Caco-2 (cell line): ENCODE results near the gene VEPH1. TPM values are rescaled to one million over a fixed set of nuclear protein-coding genes. Genes with fewer than 3 reads are reported as not detected.

Experiments used
- BruUV-seq: library from RNA; stranded (reverse); fragments of 400-500 nt; replicated peaks from 2 replicates; lab custom pipeline; 2021; lab: Mats Ljungman, UMichigan
- CTCF ChIA-PET: fragments of 300-600 bp; sonication (Branson Sonifier 250); formaldehyde crosslinking; loops from one replicate; lab custom pipeline; 2022; ENCODE audit warnings: antibody characterized with exemption; lab: Charles Lee
- POLR2A ChIA-PET: fragments of 300-600 bp; sonication (Branson Sonifier 250); formaldehyde crosslinking; loops from one replicate; lab custom pipeline; 2022; ENCODE audit warnings: antibody characterized with exemption; lab: Charles Lee
- DNase-seq, 2 experiments: peaks; one replicate each; pipeline versions ENCODE4 v3.0.0 to v3.0.0-alpha.2; 2020 to 2022
- H3K27me3 ChIP-seq: replicated peaks from 2 replicates; pipeline ENCODE4 v1.6.0; 2011; ENCODE audit warnings: low read length; ENCODE audit not compliant: control insufficient read depth, insufficient read depth
- H3K36me3 ChIP-seq: 2 replicates; pipeline ENCODE4 v1.5.1; 2011; ENCODE audit warnings: low read length; ENCODE audit not compliant: control insufficient read depth, insufficient read depth
- H3K4me1 ChIP-seq: fragments of 250-450 bp; sonication (Bioruptor Pico); 2 replicates; pipeline ENCODE4 v1.5.1; 2020; ENCODE audit warnings: mild to moderate bottlenecking
- H3K4me3 ChIP-seq: 2 replicates; pipeline ENCODE4 v1.5.1; 2011; ENCODE audit warnings: low read depth, mild to moderate bottlenecking, control low read depth, low read length
- H3K9me3 ChIP-seq: fragments of 250-450 bp; sonication (Bioruptor Pico); 2 replicates; pipeline ENCODE4 v1.5.1; 2020; ENCODE audit warnings: mild to moderate bottlenecking, moderate library complexity
- H3K27ac Mint-ChIP-seq: one replicate; pipeline ENCODE4 v1.8.0; 2022; ENCODE audit warnings: mixed read lengths; ENCODE audit not compliant: unreplicated experiment
- H3K27me3 Mint-ChIP-seq: one replicate; pipeline ENCODE4 v1.8.0; 2022; ENCODE audit warnings: mixed read lengths; ENCODE audit not compliant: insufficient read depth, unreplicated experiment
- H3K36me3 Mint-ChIP-seq: one replicate; pipeline ENCODE4 v1.8.0; 2022; ENCODE audit warnings: mild to moderate bottlenecking, mixed read lengths; ENCODE audit not compliant: insufficient read depth, unreplicated experiment
- H3K4me1 Mint-ChIP-seq: one replicate; pipeline ENCODE4 v1.8.0; 2022; ENCODE audit warnings: low read depth, mixed read lengths; ENCODE audit not compliant: unreplicated experiment
- H3K4me3 Mint-ChIP-seq: one replicate; pipeline ENCODE4 v1.8.0; 2022; ENCODE audit warnings: mild to moderate bottlenecking, moderate library complexity, mixed read lengths; ENCODE audit not compliant: unreplicated experiment
- H3K9me3 Mint-ChIP-seq: one replicate; pipeline ENCODE4 v1.8.0; 2022; ENCODE audit warnings: mixed read lengths; ENCODE audit not compliant: unreplicated experiment
- intact Hi-C: fragments of 100-400 bp; cut with micrococcal nuclease; formaldehyde crosslinking; loops from one replicate; pipeline ENCODE4 v1.10.0; 2022; ENCODE audit not compliant: unreplicated experiment
- total RNA-seq: library from RNA; stranded (reverse); gene quantifications from 2 replicates; pipeline ENCODE4 v1.2.3, GENCODE V29; 2022
- TF ChIP-seq, protein P1 (sequence below), 2 experiments: fragments of 200-600 bp in 1 of 2; IDR thresholded peaks; 1 replicate in 1 of 2; 2 replicates in 1 of 2; pipeline versions ENCODE4 v1.5.1 to v1.8.0; 2011 to 2022; ENCODE audit warnings: antibody characterized with exemption in 1 of 2, control low read depth in 1 of 2, inconsistent platforms in 1 of 2, low read depth in 1 of 2, low read length in 1 of 2, mild to moderate bottlenecking in 1 of 2, moderate library complexity in 1 of 2; ENCODE audit not compliant: insufficient read depth in 1 of 2, severe bottlenecking in 1 of 2, unreplicated experiment in 1 of 2

Gene VEPH1
- total RNA-seq, 1 experiment from 2014 or later = 12.0 TPM

DNA sequence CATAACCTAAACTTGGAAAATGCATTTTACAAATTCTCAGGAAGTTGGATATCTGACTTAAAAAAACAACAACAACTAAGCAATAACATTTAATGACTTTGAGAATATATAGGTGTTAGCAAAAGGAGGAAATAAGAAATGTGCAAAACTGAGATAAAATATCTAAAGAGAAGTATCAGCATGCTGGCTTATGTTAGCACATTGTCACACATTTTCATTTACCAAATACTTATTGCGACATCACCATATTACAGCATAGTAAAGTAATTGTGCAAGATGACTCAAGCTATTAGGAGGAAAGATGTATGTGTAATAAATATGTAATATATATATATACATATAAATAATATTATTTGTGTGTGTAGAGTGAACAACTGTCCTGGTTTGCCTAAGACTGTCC lies 57.4 kb downstream of the VEPH1 start:
- Mint-ChIP-seq H3K27me3 (no peaks in the 10 kb centered on the region), H3K4me3 (no peak overlapping the region), H3K36me3 (no peaks in the 10 kb centered on the region), H3K9me3 (no peaks in the 10 kb centered on the region), H3K4me1 (no peaks in the 10 kb centered on the region), H3K27ac (no peak overlapping the region)
- Histone ChIP-seq H3K9me3 (no peaks in the 10 kb centered on the region), H3K4me3 (no peak overlapping the region), H3K27me3 (no peaks in the 10 kb centered on the region), H3K4me1 (0 out of 2 replicates have a peak, but pooled peaks cover 5% of the 10 kb centered on the region), H3K36me3 (no peaks in the 10 kb centered on the region)
- intact Hi-C loops = loop anchor here (10.0 kb wide), 3 partner anchors 91 to 241 kb away; no protein-coding TSS in a partner anchor
- ChIA-PET CTCF (no interaction called here), POLR2A (interaction anchor here (0.6 kb wide), 1 partner anchor 181 kb away, joined by 3 read pairs; no protein-coding TSS in a partner anchor)
- no TSS peak for BruUV-seq
- DNase-seq = no peak
- TF ChIP-seq, protein P1, sequence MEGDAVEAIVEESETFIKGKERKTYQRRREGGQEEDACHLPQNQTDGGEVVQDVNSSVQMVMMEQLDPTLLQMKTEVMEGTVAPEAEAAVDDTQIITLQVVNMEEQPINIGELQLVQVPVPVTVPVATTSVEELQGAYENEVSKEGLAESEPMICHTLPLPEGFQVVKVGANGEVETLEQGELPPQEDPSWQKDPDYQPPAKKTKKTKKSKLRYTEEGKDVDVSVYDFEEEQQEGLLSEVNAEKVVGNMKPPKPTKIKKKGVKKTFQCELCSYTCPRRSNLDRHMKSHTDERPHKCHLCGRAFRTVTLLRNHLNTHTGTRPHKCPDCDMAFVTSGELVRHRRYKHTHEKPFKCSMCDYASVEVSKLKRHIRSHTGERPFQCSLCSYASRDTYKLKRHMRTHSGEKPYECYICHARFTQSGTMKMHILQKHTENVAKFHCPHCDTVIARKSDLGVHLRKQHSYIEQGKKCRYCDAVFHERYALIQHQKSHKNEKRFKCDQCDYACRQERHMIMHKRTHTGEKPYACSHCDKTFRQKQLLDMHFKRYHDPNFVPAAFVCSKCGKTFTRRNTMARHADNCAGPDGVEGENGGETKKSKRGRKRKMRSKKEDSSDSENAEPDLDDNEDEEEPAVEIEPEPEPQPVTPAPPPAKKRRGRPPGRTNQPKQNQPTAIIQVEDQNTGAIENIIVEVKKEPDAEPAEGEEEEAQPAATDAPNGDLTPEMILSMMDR (IDR thresholded peaks at IDR 0.05; ENCODE audit: insufficient read depth in 1 of 2, low read depth in 1 of 2, low read length in 1 of 2, severe bottlenecking in 1 of 2, unreplicated experiment in 1 of 2) = no peak

DNA sequence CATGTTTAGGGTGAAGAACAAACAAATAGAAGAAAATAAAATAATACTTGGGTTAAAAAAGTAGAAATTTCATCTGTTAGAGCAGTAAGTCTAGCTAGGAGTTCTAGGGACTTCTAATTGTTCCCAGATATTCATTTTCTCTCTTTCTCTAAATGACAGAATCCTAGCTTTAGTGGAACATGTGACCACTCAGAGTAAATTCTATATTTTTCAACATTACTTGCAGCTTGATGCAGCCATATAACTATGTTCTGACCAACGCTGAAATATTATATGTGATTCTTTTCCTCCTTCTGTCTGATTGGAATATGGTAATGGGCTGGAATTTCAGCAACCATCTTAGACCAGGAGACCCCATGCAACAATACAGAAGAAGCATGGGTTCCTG lies 58.4 kb downstream of the VEPH1 start:
- H3K4me1 ChIP-seq = 0 out of 2 replicates have a peak, but pooled peaks cover 7% of the 10 kb centered on the region
- ChIA-PET CTCF (no interaction called here), POLR2A (no interaction called here)
- no peaks in the 10 kb centered on the region for H3K27me3 ChIP-seq
- Mint-ChIP-seq H3K4me1 (no peaks in the 10 kb centered on the region), H3K27ac (no peak overlapping the region), H3K4me3 (no peak overlapping the region), H3K9me3 (no peaks in the 10 kb centered on the region), H3K27me3 (no peaks in the 10 kb centered on the region), H3K36me3 (no peaks in the 10 kb centered on the region)
- no peak overlapping the region for H3K4me3 ChIP-seq
- intact Hi-C loops = loop anchor here (10.0 kb wide), 3 partner anchors 90 to 240 kb away; no protein-coding TSS in a partner anchor
- no peaks in the 10 kb centered on the region for H3K36me3 ChIP-seq
- TF ChIP-seq, protein P1 (IDR thresholded peaks at IDR 0.05; ENCODE audit: insufficient read depth in 1 of 2, low read depth in 1 of 2, low read length in 1 of 2, severe bottlenecking in 1 of 2, unreplicated experiment in 1 of 2) = no peak
- no TSS peak for BruUV-seq
- DNase-seq = no peak
- H3K9me3 ChIP-seq = no peaks in the 10 kb centered on the region

DNA sequence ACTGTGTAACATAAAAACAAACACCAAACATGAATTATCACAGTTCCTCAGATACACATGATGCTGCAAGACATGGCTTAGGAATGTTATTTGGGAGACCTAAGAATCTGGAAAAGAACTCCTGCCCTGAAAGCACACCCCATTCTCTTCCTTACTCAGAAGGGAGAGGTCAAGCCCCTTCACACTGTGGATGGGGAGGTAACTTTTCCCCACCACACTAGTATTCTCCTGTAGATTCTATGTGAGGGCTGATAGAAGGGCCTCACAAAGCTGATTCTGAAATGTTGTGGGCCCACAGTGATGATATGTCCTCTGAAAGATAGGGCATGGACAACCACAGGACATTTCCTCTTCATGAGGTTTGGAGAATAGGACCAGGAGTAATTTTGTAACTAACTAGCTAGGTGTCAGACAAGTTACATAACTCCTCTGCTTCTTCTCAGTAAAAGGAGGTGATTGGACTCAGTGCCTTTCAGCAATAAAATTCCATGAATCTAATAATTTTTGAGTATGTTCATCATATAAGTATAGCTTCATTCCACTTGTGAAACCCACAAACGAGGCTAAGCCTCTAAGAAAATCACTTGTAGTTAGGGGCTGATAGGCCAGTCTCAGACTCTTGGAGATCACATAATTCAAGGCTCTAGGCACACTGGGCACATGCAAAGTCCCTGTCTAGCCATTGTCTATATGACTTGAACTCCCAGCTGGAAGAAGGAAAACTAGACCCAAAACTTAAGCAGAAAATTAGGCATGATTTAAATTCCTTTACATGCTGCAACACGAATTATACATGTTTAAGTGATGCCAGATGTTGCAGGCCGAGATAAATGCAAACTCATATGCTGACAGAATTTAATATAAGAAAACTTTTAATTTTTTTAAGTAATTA lies 59.1 kb downstream of the VEPH1 start:
- POLR2A ChIA-PET = no interaction called here
- DNase-seq = no peak
- no peaks in the 10 kb centered on the region for H3K4me1 Mint-ChIP-seq

More for the DNA sequence above, 59.1 kb downstream of the VEPH1 start:
- no TSS peak for BruUV-seq
- H3K27me3 ChIP-seq = no peaks in the 10 kb centered on the region
- H3K36me3 Mint-ChIP-seq = no peaks in the 10 kb centered on the region
- no peaks in the 10 kb centered on the region for H3K36me3 ChIP-seq
- no peak overlapping the region for H3K4me3 ChIP-seq
- intact Hi-C loops = loop anchor here (10.0 kb wide), 3 partner anchors 89 to 239 kb away; no protein-coding TSS in a partner anchor
- 0 out of 2 replicates have a peak, but pooled peaks cover 7% of the 10 kb centered on the region for H3K4me1 ChIP-seq
- H3K9me3 Mint-ChIP-seq = no peaks in the 10 kb centered on the region
- H3K27ac Mint-ChIP-seq = no peak overlapping the region
- H3K4me3 Mint-ChIP-seq = no peak overlapping the region
- CTCF ChIA-PET = no interaction called here
- TF ChIP-seq, protein P1 (IDR thresholded peaks at IDR 0.05; ENCODE audit: insufficient read depth in 1 of 2, low read depth in 1 of 2, low read length in 1 of 2, severe bottlenecking in 1 of 2, unreplicated experiment in 1 of 2) = no peak
- no peaks in the 10 kb centered on the region for H3K9me3 ChIP-seq
- H3K27me3 Mint-ChIP-seq = no peaks in the 10 kb centered on the region
